OCI-LY7 (cell line): ENCODE data around the gene TM2D1.

ENCODE experiments used
- EZH2phosphoT487 ChIP-seq: fragments of 200-600 bp; sonication (generic); IDR thresholded peaks from 2 replicates; pipeline ENCODE4 v1.6.1; 2018; ENCODE audit warnings: low read depth, borderline replicate concordance, mild to moderate bottlenecking, mixed run types, antibody characterized with exemption, low read length, moderate library complexity, mixed read lengths
- TF ChIP-seq, protein P1 (sequence below): fragments of 200-600 bp; sonication (generic); conservative IDR thresholded peaks from 2 replicates; pipeline ENCODE4 v1.5.1; 2014; ENCODE audit warnings: mild to moderate bottlenecking, antibody characterized with exemption, low read length, moderate library complexity, mixed read lengths

DNA sequence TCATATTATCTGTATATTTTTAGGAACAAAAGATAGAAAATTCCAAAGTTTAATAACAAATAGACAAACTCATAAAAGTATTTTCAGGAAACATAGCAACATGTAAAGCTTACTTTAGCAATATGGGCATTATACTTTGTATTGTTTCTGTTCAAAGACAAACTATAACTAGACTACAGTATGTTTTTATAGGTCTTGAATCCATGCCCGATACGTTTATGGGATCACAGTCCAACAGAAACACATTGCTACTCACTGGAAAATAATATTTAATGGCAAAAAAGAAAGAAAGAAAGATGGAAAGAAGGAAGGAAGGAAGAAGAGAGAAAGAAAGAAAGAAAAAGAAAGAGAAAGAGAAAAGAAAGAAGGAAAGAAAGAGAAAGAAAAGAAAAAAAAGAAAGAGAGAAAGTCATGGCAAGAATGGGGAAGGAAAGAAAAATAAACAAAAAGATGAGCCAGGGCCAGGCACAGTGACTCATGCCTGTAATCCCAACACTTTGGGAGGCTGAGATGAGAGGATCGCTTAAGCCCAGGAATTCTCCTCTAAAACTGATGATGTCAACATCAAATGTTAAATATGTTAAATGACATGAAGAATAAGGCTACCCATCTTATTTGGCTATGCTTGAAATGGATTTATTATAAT, 32.7 kb downstream of the TM2D1 start:
- TF ChIP-seq, protein P1, sequence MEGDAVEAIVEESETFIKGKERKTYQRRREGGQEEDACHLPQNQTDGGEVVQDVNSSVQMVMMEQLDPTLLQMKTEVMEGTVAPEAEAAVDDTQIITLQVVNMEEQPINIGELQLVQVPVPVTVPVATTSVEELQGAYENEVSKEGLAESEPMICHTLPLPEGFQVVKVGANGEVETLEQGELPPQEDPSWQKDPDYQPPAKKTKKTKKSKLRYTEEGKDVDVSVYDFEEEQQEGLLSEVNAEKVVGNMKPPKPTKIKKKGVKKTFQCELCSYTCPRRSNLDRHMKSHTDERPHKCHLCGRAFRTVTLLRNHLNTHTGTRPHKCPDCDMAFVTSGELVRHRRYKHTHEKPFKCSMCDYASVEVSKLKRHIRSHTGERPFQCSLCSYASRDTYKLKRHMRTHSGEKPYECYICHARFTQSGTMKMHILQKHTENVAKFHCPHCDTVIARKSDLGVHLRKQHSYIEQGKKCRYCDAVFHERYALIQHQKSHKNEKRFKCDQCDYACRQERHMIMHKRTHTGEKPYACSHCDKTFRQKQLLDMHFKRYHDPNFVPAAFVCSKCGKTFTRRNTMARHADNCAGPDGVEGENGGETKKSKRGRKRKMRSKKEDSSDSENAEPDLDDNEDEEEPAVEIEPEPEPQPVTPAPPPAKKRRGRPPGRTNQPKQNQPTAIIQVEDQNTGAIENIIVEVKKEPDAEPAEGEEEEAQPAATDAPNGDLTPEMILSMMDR: no peak
- no peak for TF ChIP-seq EZH2phosphoT487
